HG02571 (cell line): ENCODE data around the gene MYLK4.

ENCODE experiments used
- ATAC-seq: cut with Tn5 transposase; IDR thresholded peaks from one replicate; pipeline ENCODE4 v1.9.1; 2021; ENCODE audit warnings: mild to moderate bottlenecking, moderate library complexity; ENCODE audit not compliant: unreplicated experiment

Gene MYLK4

GRCh38 chr6:2756687-2757224, 6.0 kb upstream of the MYLK4 start:
- no peak for ATAC-seq

DNA sequence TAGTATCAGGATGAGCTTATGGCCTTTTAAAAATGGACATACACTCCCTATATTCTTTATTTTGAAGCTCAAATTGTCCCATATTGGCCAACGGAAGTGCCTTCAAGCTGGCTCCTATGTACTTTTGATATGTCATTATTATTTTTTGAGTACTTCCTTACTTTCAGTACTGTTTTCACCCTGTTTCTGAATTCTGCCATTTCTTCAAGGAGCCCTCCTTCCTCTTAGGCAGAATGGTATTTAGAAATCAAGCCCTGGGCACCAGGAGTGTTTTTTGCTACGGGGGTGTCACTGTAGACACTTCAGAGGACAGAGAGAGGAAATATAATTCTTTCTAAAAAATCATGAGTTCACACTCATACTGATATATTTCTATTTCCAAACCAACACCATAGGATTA, 5.5 kb upstream of the MYLK4 start:
- ATAC-seq = no peak

DNA sequence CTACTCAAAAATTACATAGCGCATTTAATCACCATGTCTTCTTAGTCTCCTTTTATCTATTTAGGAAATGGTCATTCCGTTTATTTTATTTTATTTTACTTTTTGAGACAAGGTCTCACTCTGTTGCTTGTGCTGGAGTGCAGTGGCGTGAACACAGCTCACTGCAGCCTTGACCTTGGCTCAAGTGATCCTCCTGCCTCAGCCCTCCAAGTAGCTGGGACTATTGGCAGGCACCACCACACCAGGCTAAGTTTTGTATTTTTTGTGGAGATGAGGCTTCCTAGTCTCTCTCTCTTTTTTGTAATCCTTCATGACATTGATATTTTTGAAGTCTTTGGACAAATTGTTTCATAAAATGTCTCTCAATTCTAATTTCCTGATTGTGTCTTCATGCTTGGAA, 4.7 kb upstream of the MYLK4 start:
- ATAC-seq = no peak

DNA sequence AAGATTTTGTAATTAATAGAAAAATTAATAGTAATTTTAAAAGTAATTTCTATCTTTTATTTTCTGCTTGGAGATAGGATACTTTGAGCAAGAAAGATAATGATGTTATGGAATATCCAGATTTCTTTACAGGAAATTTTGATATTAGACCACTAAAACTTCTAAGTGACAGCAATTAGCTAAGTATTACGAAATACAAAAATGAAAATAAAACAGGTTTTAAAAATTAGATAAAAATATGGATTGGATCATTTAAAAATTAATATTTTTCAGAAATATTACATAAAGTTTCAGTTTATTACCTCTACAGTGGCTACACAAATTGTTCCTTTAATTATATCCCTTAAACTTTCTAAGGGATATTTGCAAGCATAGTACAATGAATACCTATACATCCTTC, 4.2 kb upstream of the MYLK4 start:
- no peak for ATAC-seq

GRCh38 chr6:2754393-2754792, 3.7 kb upstream of the MYLK4 start:
- ATAC-seq = no peak

- no peak for ATAC-seq
Observed at GRCh38 chr6:2753743-2754142, 3.0 kb upstream of the MYLK4 start.

DNA sequence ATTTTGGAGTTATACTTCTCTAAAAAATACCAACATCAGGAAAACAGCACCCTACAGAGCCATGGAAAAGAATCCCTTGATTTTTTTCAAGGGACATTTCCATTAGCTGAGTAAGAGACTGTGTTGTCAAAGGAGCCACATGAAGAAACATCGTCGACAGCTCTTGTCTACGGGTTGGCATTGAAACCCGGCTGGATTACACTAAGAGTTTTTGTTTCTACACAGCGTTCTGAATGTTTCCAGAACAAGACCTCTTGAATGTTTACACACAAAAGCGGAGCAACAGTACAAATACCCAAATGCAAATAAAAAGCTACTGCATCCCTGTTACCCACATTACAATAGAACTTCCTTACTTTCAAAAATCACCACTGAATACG, 2.4 kb upstream of the MYLK4 start:
- ATAC-seq = no peak

- ATAC-seq = no peak
Observed at GRCh38 chr6:2752477-2753109, 1.9 kb upstream of the MYLK4 start.

- no peak for ATAC-seq
Observed at GRCh38 chr6:2751871-2752270, 1.1 kb upstream of the MYLK4 start.

GRCh38 chr6:2749969-2750600, 637 bp downstream of the MYLK4 start:
- ATAC-seq = no peak

DNA sequence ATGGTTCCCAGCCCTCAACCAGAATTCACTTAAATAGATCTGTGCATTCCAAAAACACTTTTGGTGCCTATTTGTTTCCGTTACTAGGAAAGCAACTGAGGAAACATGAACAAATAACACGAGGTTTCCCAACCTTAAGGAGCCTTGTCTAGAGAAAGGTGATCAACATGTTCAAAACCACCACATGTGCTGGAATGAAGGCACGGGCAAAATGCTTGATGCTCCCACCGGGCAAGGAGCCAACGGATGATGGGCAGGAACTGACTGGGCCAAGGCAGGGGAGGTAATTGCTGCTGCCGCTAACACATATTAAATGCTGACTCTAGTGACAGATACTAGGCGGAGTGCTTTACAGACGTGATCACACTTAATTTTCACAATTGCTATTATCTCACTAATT, 2.5 kb downstream of the MYLK4 start:
- no peak for ATAC-seq

- ATAC-seq = no peak
Observed at GRCh38 chr6:2746557-2747061, 4.1 kb downstream of the MYLK4 start.

- no peak for ATAC-seq
Observed at GRCh38 chr6:2745246-2745645, 5.5 kb downstream of the MYLK4 start.

GRCh38 chr6:2744778-2745177, 5.9 kb downstream of the MYLK4 start:
- ATAC-seq = no peak

DNA sequence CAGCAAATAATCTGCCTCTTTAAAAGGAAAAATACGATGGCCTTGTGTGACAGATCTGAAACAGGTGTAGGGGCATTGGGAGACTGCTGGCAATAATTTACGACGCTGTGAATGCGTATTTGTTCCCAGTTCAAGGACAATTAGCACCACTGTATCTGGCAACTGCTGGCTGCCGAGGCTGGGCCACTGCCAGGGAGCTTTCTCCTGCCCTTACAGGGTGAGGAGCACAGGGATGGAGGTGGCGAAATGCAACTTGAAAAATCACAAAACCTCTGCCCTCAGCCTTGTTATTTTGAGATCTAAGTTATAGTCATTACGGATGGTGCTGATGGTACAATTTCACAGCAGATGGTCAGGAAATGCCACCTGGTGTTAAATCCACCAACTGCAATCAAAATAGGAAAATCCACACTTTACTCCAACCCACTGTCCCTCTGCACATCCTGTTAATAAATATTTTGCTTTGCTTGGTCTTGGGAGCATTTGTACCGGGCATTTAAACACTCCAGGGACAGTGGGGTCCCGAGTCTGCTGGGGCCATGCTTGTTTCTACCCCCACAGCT, 6.4 kb downstream of the MYLK4 start:
- ATAC-seq = no peak

DNA sequence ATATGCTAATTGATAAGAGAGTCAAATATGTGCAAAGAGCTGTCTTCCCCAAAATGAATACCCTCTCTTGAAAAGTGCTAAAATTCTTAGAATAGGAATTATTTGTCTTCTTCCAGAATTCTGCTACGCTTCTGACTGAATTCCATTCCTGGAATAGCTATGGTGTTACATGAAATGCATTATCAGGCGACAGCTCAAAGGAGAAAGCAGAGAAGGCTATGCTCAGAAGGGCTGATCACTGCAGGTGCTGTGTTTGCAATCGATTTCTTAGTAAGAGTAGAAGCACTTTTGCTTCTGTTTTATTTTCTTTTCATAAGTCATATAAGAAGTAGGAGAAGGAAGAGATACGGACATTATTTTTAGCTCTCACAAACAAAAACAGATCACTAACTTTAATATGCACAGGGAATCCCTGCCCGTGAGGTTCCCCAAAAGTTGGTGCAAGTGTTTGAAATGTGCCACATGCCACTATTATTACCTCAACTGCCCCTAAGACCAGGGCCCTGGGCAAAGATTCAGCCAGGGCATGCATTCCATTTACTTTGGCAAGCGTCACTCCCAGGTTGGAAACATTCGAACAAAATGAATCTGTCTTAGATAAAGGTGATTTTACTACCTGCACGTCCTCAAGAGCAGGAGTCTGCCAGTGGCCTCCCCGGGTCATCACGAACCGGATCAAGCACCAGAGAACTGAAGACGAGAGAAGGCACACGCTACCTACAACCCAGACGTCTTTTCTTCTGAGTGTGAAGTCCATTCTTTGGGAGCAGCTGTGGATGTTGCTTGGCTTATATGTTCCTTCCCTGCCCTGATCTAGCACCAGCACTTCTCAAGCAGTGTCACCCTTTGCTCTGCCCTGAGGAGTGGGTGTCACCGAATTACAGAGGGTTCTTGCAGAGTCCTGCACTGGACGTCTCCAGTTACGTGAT, 7.2 kb downstream of the MYLK4 start:
- no peak for ATAC-seq

GRCh38 chr6:2741756-2742155, 9.0 kb downstream of the MYLK4 start:
- no peak for ATAC-seq

DNA sequence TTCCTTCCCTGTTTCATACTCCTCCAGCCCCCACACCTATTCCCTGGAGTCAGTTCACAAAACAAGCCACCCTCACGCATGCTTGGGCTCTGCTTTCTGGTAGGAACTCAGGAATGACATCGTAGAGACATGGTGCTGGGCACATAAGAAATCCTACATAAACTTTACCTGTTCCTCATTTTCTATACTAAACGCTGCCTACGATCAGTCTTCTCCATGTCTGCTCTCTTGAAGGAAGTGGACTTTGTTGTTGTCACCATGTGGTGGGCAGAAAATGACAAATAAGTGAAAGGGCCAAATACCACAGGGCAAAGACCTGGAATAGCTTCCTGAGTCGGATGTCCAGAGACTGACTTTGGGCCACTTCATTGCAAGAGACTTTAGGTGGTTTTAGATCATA, 10.1 kb downstream of the MYLK4 start:
- no peak for ATAC-seq

DNA sequence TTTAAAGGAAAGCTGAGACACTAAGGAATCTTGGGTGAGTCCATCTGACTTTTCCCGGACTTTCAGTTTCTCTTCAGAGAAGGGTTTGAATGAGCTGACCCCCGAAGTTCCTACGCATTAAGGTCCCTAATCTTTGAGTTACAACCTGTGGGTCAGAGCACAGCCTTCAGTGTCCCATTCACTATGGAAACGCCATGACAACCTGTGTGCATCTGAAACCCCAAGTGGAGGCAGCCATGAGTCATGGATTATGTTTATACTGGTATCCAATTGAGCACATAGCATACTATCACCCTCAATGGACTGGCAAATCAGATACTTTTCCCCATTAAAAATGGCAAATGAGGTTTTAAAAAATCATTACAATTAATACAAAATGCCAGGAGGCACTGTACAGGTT, 11.4 kb downstream of the MYLK4 start:
- no peak for ATAC-seq

DNA sequence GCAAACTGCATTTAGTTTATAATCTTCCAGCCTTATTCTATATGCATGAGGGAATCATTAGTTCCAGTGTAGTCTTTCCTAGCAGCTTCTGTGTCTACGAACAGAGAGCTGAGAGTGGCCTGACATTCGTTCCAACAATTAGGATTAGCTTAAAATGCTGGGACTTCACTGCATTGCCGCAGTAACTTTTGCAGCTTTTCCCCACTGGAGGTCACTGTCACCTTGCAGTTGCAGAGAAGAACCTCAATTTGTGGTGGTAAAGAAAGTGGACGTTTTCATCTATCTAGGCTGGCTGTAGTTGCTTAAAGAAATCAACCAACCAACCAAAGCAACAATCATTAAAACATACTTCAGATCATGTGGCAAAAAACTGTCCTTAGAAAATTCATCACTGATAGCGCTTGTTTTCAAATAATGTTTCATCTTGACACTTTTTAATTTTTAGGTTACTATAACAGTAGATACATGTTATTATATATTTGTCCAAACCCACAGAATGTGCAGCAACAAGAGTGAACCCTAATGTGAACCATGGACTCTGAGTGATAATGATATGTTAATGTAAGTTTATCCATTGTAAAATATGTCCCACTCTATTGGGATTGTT, 12.2 kb downstream of the MYLK4 start:
- ATAC-seq = no peak

DNA sequence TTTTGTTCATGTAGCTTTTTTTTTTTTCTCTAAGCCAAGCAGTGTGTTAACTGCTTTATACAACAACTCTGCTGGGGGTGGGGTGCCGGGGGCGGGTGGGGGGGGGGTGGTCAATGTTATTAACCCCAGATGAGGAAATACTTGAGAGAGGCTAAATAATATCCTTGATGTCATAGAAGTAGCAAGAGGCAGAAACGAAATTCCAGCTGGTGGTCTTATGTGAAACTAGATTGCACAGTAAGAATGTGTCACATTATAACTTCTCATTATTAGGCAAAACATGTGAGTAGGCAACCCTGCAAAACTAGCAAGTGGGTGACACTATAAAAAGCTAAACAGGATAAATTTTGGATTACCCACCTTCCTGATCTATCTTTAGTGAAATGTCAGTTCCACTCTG, 12.8 kb downstream of the MYLK4 start:
- no peak for ATAC-seq
